Cardiac fibroblast (primary cell): ENCODE data around the gene MAST2.

Source experiments
- DNase-seq, 2 donors: peaks; one replicate each; pipeline versions ENCODE4 v3.0.0 to v3.0.0-alpha.2; 2010; ENCODE audit warnings: low read depth in 2 of 2
- H3K4me3 ChIP-seq, 2 donors: replicated peaks in 1 of 2; 1 replicate in 1 of 2; 2 replicates in 1 of 2; pipeline ENCODE4 v1.5.1; 2011; ENCODE audit warnings: low read depth in 2 of 2, low read length in 2 of 2, mild to moderate bottlenecking in 2 of 2, moderate library complexity in 1 of 2
- TF ChIP-seq, protein P1 (sequence below): IDR thresholded peaks from one replicate; pipeline ENCODE4 v1.5.1; 2011; ENCODE audit warnings: low read depth, mild to moderate bottlenecking, low read length, inconsistent platforms

The MAST2 gene

DNA sequence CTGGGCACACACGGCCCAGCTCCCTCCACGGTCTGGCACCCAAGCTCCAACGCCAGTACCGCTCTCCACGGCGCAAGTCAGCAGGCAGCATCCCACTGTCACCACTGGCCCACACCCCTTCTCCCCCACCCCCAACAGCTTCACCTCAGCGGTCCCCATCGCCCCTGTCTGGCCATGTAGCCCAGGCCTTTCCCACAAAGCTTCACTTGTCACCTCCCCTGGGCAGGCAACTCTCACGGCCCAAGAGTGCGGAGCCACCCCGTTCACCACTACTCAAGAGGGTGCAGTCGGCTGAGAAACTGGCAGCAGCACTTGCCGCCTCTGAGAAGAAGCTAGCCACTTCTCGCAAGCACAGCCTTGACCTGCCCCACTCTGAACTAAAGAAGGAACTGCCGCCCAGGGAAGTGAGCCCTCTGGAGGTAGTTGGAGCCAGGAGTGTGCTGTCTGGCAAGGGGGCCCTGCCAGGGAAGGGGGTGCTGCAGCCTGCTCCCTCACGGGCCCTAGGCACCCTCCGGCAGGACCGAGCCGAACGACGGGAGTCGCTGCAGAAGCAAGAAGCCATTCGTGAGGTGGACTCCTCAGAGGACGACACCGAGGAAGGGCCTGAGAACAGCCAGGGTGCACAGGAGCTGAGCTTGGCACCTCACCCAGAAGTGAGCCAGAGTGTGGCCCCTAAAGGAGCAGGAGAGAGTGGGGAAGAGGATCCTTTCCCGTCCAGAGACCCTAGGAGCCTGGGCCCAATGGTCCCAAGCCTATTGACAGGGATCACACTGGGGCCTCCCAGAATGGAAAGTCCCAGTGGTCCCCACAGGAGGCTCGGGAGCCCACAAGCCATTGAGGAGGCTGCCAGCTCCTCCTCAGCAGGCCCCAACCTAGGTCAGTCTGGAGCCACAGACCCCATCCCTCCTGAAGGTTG is 231.4 kb downstream of the MAST2 start:
- no peak overlapping the region for H3K4me3 ChIP-seq
- TF ChIP-seq, protein P1, sequence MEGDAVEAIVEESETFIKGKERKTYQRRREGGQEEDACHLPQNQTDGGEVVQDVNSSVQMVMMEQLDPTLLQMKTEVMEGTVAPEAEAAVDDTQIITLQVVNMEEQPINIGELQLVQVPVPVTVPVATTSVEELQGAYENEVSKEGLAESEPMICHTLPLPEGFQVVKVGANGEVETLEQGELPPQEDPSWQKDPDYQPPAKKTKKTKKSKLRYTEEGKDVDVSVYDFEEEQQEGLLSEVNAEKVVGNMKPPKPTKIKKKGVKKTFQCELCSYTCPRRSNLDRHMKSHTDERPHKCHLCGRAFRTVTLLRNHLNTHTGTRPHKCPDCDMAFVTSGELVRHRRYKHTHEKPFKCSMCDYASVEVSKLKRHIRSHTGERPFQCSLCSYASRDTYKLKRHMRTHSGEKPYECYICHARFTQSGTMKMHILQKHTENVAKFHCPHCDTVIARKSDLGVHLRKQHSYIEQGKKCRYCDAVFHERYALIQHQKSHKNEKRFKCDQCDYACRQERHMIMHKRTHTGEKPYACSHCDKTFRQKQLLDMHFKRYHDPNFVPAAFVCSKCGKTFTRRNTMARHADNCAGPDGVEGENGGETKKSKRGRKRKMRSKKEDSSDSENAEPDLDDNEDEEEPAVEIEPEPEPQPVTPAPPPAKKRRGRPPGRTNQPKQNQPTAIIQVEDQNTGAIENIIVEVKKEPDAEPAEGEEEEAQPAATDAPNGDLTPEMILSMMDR, result no peak
- no peak for DNase-seq

DNA sequence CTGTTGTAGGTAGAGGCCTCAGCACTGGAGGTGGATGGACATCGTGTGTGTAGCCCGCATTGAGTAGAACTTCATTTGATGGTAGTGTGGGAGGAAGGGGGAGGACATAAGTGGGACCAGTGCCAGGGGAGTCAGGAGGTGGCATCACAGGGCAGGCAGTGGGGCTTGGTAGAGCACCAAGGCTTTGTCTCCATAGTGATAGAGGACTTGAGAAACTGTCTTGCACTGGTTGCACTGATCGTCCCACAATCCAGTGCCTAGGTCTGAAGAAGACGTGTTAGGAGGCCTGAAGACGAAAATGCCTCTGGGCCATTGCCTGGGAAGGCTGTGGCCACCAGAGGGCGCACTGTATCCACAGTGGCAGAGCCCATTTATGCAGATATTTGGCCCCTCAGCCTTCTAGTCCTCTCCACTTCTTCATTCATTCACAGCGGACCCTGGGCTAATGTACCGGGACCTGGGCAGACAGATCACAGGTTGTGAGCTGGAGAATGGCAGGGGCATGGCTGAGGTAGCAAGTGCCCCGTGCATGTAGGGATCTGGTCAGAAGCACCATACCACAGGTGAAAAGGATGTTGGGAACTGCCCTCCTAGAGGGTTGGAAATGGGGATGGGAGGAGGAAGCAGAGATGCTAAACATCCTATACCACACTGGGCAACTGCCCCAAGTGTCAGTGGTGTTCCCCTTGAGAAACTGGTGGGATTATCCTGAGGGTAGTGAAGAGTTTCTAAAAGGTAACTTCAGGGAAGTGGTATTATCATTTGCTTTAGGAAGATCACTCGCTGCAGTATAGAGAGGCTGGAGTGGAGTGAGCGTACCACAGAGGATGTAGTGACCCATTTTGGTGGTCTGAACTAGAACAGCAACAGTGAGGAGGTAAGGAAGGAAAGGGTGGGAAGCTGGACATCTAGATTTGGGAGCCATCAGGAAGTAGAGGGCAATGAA is 233.8 kb downstream of the MAST2 start:
- TF ChIP-seq, protein P1, result peak; percentile 97
- peak; percentile 85 to 88 for DNase-seq
- no peak overlapping the region for H3K4me3 ChIP-seq

DNA sequence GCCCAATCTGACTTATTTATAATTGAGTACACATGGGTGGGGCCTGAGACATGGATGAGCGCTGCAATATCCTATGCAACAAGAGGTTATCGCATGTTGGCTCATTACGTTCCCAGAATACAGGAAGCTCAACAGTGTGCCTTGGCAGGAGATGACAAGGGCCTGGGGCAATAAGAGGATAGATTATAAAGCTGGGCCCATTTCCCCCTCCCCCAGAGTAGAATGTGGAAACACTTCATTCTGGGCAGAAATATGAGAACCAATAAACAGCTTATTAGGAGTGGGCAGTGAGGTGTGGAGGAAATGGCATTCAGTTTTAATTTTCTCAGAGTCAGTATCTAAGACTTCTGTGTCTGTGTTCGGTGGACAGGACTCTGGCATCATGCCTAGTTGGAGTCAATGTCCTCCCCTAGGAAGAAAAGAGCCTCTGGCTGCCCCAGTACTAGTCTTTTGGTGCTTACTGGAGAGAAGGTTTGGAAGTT is 236.2 kb downstream of the MAST2 start:
- H3K4me3 ChIP-seq, result no peak overlapping the region
- peak; percentile 46 to 66 for DNase-seq
- TF ChIP-seq, protein P1, result no peak

DNA sequence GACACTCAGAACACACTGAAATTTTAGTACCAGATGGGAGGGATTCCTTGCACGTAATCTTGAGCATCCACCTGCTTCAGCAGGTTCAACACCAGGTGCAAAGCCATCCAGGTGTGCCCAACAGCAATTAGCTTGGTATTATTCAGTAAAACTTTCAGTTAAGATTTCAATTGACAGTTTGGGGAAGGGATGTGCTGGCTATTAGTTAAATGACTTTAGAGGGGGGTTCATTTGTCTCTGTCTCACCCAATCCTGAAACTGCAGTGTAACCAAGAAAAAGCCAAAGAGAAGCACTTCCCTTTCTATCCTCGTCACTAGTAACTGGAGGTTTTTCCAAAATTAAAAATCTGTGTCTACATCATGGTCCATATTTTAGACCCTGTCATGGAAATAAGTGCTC is 238.1 kb downstream of the MAST2 start:
- no peak overlapping the region for H3K4me3 ChIP-seq
- TF ChIP-seq, protein P1, result no peak

DNA sequence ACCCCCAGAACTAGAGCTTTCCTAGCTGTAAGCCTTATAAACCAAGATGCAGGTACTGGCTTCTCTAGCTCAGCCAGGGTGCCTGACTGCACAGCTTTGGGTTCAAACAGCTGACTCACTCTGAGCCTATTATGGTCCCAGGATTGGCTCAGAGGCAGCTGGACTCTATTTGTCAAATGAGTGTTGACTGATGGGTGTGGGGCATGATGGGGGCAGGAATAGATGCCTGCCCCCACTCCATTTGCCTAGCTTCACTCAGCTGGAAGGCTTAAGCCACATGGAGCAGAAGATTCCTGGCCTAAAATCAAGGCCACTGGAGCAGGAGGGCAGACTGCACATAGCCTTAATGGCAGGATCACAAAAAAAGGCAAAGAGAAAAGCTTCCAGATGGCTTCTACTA is 238.6 kb downstream of the MAST2 start:
- TF ChIP-seq, protein P1, result no peak
- no peak overlapping the region for H3K4me3 ChIP-seq
- DNase-seq, result no peak

More for the DNA sequence above, 238.1 kb downstream of the MAST2 start:
- DNase-seq, result no peak

DNA sequence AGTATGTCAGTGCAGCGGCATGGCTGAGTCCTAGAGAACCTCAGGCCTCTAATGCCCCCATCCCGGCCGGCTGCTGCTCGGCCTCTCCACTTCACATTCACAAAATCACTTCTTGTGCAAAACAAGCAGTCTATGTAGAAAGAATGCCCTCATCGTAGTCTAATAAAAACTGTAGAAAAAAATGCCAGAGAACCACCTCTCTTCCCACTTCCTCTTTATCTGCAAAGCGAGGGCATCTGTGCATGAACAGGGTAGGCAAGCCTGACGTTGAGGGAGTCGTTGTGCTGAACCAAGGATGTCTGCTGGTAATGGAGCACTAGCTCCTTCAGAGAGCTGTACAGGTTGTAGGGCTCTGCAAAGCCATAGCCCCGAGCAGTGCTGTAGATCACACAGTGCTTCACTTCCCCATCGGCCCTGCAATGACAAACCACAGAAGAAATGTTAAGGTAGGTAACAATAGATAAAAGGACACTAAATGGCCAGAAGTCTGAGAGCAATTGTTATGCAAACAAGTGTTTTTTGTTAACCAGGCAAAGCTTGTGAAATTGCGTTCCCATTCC is 240.1 kb downstream of the MAST2 start:
- H3K4me3 ChIP-seq, result no peak overlapping the region
- DNase-seq, result no peak

More for the DNA sequence above, 240.1 kb downstream of the MAST2 start:
- TF ChIP-seq, protein P1, result no peak
